ENCODE measurements around the gene ESRRB. TPM values are rescaled to one million over a fixed set of nuclear protein-coding genes. Genes with fewer than 3 reads are reported as not detected.
A peak's percentile ranks its signal among the peaks of the same experiment; 100 is the strongest.

ESRRB gene
- total RNA-seq, 1 experiment from 2014 or later = not detected

DNA sequence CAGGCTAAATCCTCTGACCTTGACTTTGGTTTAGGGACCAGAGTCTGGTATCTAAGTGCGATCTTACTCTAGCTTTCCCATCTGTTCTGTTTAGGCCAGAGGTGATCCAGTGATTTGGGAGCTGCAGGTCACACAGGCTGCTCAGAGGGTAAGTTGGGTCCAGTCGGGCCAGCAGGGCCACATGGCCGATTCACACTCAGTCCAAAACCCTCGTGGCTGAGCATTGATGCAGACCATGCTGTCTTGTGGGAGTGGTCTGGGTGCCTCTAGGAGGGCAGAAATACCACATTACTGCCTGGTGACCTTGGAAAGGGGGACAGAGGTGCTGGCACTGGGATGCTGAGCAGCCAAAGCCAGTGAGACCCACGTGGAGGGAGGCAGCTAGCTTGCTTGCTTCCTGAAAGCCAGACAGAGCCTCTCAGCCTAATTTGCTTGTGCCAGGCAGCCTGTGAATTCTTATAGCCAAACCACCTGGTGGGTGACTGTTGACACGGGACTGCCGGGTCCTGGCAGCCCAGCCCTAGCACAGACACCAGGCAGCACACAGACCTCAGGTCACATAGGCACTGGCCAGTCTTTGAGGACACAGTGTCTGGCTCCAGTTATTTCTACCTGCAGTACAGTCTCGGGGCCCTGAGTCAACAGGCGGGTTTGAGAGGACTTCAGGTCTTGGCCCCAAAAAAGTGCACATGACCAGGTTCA lies 31.7 kb downstream of the ESRRB start:
- no peak for DNase-seq (ENCODE audit: low read depth)

DNA sequence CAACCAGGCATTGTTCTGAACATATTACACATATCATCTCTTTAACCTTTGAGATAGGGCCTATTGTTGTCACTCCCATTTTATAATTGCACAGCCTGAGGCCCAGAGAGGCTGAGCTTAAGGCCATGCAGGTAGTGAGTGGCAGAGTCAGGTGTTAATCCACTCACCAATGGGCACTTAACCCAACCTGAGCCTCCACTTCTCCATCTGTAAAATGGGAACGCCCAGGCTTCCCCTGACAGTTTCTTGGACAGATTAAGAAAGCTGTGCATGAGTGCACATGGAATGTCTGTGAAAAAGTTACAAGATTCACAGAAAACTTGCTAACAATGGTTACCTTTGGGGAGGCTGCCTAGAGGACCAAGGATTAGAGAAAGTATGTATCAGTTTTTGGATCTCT lies 32.9 kb downstream of the ESRRB start:
- DNase-seq (ENCODE audit: low read depth) = no peak

DNA sequence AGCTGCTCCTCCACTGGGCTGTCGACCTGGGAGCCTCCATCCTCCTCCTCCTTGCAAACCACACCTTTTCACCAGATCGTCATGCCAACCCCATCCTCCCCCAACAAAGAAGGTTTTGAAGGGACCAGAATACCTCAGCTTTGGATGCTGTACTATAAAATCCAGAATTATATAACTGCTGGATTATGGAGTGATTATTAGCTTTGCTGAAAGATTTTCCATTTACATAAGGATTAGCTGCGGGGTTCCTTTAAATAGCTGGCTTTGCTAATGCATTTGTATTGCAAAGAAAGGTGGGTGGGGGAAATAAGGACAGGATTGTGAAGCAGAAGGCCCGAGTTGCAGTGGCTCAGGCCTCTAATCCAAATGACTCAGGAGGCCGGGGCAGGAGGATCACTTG lies 36.6 kb downstream of the ESRRB start:
- no peak for DNase-seq (ENCODE audit: low read depth)

DNA sequence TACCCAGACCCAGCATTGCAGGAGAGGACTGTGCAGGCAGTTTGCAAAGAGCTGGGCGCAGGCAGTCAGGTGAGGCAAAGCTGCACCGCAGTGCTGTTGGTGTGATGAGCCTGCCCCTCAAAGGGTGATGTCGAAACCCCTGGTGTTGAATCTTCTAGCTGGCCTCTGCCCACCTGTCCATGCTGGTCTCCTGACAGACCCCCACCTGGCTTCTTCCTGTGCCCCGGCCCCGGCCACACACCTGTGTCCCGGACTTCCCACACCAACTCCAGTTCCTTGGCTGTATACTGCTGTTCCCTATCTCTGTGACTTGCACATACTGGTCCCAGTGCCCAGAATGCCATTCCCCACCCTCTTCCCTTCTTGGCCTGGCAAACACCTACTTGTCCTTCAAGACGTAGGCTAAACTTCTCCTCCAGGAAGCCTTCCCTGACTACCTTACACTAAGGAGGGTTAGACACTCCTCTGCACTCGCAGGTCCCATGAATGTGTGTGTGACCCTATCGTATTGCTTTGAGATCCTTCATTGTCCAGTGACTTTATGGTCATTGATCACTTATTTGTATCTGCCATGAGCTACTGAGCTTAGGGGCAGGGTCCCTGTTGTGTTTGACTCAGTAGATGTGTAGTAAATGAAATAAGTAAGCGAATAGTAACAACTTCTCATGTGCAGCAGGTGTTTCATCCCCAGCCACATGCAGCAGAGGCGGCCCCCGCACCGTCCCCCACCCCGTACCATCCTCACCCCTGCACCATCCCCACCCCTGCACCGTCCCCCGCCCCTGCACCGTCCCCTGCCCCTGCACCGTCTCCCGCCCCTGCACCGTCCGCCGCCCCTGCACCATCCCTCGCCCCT lies 37.4 kb downstream of the ESRRB start:
- DNase-seq (ENCODE audit: low read depth) = no peak

DNA sequence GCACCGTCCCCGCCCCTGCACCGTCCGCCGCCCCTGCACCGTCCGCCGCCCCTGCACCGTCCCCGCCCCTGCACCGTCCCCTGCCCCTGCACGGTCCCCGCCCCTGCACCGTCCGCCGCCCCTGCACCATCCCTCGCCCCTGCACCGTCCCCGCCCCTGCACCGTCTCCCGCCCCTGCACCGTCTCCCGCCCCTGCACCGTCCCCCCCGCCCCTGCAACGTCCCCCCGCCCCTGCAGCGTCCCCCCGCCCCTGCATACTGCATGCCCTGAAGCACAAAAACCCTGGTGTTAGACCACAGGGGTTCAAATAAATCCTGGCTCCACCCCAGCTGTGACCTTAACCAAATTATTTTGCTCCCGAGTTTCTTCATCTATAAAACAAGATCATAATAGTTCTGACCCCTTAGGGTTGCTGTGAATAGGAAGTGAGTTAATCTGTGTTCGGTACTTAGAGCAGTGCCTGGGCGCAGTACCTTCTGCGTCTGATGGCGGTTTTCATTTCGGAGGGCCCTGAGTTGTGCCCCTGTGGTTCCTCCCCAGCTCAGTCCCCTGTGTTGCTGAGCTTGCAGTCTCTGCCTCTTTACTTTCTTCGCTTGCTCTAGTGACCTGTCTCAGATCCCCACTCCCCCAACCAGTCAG lies 38.1 kb downstream of the ESRRB start:
- DNase-seq (ENCODE audit: low read depth) = no peak

DNA sequence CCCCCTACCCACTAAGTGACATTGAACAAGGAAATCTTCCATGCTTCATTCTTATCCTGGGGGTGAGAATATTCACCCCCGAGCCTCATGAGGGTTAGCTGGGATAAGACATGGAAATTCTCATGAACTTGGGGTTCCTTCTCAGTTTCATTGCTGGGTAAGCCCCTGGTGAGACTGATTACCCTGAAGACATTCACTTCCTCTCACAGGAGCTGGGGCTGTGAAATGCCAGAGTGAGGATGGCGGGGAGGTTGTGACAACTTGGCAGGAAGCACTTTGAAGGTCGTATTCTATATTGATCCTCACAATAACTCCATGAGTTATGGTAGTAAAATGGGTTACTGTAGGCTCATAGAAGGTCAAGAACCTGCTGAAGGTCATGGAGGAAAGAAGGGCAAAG lies 43.5 kb downstream of the ESRRB start:
- DNase-seq (ENCODE audit: low read depth) = no peak

DNA sequence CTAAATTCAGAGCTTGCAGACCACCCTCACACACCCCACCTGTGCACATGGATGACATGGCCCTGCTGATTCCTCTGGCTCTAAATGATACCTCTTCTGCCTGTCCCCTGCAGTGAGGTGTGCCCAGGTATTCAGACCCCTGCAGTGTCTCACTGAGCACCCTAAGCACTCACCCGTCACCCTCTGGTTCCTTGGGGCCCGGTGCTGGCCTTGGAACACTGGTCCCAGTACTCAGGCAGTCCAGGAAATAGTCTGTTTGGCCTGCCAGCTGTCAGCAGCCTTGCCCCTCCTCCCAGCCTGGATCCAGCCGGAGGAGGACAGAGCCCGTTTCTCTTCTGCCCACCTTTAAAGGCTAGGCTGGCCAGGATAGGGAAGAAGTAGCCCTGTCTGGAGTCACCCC lies 44.9 kb downstream of the ESRRB start:
- no peak for DNase-seq (ENCODE audit: low read depth)

DNA sequence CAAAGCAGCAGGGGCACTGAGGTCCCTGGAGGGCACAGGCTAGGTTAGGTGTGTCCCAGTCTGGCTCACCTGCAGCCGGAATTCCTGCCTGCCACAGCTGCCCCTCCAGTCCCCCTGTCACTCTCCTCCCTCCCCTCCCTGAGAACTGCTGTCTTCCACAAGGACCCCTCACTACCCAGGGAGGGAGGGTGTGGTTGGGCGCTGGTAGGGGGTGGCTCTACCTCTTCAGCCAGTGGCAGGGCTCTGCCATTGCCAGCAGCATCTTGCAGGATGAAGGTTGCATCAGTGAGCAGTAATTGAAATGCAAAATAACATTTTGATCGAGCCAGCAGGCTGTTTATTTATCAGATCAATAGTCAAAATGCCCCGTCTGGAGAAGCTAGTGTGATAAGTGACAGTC lies 45.7 kb downstream of the ESRRB start:
- DNase-seq (ENCODE audit: low read depth) = no peak

DNA sequence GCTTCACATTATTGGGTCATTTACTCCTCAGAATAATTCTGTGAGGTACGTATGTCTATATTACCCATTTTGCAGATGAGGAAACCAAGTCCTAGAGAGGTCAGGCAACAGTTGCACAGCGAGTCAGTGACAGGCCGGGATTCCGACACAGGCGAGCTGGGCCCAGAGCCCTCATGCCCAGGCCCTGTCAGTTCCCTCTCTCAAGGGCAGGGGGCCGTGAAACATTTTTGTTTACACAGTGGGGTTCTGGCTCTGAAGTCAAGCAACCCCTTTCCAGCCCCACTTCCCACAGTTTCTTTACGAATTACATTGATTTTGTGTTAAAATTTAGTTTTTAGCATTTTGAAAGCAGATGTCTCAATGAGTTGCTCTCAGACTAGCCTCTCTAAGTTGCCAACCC lies 46.7 kb downstream of the ESRRB start:
- DNase-seq (ENCODE audit: low read depth) = no peak

DNA sequence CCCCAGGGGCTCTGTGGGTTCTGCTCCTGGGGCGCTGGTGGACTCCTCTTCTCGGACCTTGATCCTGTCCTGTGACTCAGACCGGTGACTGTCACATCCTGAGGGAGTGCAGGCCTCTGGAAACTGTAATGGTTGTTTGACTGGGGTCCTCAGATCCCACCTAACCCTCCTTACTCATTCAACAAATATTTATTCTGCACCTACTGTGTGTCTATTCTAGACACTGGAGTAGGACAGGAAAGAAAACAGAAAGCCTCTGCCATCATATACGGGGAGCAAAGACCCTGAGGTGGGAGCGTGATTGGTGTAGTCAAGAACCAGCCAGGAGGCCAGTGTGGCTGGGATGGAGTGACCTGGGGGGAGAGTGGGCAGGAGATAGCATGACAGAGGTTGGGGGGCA lies 47.6 kb downstream of the ESRRB start:
- DNase-seq (ENCODE audit: low read depth) = no peak

DNA sequence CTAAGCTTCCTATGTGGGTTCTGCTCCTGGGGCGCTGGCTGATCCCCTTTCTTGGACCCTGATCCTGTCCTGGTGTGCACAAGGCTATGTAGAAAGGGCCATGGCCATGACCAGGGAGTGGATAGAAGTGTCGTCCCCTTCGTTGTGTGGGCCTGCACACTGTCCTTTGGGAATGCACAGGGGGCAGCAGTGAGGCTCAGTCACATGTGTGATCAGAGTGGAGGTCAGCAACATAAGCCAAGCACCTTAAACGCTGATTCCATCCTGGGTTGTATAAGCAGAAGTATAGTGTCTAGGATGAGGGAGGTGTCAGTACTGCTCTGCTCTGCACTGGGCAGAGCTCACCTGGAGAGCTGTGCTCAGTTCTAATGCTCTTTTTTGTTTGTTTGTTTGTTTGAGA lies 48.4 kb downstream of the ESRRB start:
- no peak for DNase-seq (ENCODE audit: low read depth)

DNA sequence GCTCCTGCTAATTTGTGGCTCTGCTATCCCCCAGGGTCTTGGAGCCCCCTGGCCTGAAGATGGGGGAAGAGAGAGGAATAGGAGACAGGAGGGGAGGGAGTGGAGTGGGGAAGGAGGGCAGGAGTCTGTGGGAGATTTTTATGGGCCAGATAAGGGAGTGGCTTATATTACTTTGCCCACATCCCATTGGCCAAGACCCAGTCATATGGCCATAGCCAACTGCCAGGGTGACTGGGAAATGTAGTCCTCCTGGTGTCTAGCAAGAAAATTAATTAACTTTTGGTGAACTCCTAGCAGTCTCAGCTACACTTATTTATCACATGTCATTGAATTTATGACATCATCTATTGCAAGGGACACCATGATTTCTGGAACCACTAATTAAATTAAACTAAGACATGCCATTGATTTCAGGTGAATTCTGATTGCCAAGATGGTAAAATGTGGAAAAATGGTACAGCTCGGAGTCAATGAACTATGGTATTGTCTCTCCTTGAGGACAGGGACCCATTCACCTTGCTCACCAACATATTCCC lies 50.3 kb downstream of the ESRRB start:
- peak; percentile 27 for DNase-seq (ENCODE audit: low read depth)

DNA sequence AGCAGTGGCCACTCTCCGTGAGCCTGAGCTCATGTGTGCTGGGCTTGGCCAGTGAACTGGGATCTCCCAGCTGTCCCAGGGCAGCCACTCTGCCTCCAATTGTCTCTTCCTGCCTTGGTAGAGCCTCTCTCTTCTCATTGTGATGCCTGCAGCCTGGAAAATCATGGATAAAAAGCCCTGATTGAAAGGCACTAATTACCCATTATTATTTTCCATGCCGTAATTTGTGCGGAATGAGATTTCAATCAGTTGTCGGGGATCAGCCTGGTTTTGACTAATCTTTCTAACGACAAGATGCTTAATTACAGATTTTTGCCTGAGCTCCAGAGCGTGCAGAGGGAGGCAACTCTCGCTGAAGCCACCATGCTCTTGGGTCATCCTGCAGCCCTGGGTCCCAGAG lies 52.7 kb downstream of the ESRRB start:
- no peak for DNase-seq (ENCODE audit: low read depth)

DNA sequence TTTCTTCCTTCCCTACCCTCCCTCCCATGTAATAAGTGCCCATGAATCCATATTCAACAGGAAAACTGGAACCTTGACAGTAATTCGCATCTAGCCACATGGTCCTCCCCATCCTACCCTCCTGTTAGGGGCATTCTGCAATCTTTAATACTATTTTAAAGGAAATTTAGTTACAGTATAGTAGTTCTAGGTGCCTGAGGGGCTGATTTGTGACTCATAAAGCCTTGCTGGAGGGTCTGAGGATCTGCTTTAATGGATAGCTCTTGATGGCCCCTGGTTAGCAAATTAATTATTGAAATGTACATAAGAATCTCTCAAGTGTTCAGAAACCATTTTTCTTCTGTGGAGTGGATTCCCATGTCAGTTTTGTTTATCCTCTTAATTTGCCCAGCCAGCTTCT lies 54.1 kb downstream of the ESRRB start:
- no peak for DNase-seq (ENCODE audit: low read depth)

DNA sequence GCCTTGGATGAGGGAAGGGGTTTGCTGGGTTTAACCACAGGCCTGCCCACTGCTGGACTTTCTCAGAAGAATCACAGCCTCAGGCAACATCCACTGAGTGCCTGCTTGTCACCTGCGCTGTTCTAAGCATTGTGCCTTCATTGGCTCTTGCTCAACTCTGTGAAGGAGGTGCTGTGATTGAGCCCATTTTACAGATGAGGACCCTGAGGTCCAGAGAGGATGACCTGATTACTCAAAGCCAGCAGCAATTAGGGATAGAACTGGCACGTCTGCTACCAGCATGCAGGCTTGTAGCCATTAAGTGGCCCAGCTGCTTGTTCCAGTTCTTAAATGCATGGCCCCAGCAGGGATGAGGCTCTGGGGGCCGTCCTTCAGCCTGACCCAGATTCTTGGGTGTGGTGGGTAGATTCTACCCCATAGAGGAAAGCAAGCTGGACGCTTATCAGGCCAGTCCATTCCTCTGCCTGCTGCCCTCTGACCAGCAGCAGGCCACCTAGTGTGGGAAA lies 54.6 kb downstream of the ESRRB start:
- DNase-seq (ENCODE audit: low read depth) = no peak

DNA sequence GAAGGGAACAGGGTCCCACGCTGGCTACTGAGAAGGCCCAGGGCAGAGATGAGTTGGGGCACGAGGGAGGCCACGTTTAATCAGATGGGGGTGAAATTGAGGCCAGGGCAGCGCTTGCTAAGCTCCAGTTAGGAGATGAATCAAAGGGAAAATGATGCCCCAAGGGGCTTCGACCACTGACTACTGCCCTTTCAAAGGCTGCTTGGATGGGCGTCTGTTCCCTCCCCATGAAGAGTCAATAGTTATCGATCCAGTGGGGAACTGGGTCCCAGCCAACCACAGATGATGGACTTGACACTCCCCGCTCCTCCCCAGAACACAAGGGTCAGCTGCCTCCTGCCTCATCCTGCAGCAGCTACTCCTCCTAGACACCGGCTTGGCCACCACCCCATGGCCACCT lies 55.6 kb downstream of the ESRRB start:
- DNase-seq (ENCODE audit: low read depth) = no peak

DNA sequence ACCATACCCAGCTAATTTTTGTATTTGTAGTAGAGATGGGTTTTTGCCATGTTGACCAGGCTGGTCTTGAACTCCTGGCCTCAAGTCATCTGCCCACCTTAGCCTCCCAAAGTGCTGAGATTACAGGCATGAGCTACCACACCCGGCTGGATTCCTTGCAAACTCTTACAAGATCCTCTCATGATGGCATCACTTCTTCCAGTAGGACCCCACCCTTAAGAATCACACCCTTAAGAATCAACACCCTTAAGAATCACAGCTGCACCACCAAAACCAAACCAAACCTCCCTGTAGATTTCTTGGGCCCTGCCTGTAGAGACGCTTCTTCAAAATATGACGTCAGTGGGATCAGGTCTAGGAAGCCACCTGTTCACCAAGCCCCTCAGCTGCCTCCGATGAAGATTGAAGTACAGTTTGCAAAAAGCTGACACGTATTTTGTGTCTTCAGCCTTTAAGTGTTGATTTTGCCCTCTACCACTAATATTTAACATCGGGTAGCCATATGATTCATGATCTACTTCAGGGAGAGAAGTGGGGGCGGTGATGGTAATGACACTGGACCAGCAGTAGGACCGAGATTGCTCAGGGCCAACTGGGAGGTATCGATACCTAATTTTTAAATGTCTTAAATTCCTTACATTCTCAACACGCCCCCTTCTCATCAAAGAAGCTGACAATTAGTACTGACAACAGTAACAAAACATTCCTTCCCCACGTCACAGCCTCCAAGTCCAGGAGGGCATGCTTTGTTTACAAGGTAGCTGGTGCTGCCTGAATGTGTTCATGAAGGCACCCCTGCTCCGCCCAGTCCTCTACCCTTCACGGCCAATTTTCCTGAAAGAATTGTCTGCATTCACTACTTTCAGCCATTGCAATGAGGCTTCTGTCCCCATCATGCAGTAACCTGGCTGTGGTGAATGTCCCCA lies 57.2 kb downstream of the ESRRB start:
- DNase-seq (ENCODE audit: low read depth) = no peak

DNA sequence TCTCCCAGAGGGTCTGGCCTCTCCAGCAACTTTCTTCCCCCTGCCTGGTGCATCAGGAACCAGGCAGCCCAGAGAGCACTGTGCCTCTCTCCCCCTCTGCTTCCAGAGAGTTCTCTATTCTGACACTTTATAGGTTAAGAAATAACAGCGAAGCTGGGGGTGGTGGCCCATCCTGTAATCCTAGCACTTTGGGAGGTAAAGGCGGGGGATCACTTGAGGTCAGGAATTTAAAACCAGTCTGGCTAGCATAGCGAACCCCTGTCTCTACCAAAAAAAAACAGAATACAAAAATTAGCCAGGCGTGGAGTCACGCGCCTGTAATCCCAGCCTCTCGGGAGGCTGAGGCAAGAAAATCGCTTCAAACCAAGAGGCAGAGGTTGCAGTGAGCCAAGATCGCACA lies 58.3 kb downstream of the ESRRB start:
- DNase-seq (ENCODE audit: low read depth) = no peak

DNA sequence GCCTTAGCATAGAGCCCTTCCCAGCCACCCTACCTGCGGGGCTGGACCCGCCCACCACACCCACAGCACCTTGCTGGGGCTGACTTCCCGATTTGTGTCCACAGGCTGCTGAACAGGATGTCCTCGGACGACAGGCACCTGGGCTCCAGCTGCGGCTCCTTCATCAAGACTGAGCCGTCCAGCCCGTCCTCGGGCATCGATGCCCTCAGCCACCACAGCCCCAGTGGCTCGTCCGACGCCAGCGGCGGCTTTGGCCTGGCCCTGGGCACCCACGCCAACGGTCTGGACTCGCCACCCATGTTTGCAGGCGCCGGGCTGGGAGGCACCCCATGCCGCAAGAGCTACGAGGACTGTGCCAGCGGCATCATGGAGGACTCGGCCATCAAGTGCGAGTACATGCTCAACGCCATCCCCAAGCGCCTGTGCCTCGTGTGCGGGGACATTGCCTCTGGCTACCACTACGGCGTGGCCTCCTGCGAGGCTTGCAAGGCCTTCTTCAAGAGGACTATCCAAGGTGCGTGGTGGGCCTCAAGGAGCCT lies 63.4 kb downstream of the ESRRB start:
- no peak for DNase-seq (ENCODE audit: low read depth)

DNA sequence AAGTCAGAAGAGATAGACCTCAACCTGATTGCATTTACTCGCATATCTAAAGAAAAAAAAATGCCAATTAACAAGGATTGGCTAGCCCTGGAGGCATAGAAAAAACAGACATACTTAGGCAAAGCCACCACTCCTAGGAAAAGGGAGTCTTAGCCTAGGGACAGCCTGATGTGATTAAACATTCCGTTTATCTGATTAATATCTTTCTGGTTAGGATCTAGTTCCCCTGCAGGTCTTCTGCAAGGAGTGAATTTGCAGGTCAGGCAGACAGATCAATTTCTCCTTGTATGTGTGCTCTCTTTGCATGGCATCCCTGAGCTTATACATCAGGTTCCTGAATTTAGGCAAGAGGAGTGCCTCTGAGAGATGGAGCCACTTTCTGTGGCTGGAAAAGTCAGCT lies 70.5 kb downstream of the ESRRB start:
- DNase-seq (ENCODE audit: low read depth) = no peak

DNA sequence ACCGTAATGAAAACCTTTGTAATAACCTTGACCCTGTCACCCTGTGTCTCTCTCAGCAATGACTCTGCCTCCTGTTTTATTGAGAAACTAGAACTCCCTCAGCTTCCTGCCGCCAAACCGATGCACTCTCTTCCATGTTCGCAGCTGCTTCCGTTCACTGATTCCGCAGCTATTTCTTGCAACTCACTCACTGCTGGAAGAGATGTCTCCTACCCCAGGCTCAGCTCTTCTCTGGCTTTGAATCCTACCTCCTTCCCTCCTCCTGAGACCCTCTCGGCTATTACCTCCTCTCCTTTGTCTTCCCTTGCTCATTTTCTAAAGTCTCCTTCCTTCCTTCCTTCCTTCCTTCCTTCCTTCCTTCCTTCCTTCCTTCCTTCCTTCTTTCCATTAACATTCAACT lies 71.0 kb downstream of the ESRRB start:
- DNase-seq (ENCODE audit: low read depth) = no peak
